GM19324 (cell line): Measurements from ENCODE around the gene TMEM179B.

Source experiments
- ATAC-seq: cut with Tn5 transposase; IDR thresholded peaks from one replicate; pipeline ENCODE4 v1.9.1; 2021; ENCODE audit warnings: mild to moderate bottlenecking, moderate library complexity; ENCODE audit not compliant: unreplicated experiment, low FRiP score

TMEM179B gene

GRCh38 chr11:62830904-62831519 lies 43.8 kb downstream of the TMEM179B start:
- no peak for ATAC-seq

DNA sequence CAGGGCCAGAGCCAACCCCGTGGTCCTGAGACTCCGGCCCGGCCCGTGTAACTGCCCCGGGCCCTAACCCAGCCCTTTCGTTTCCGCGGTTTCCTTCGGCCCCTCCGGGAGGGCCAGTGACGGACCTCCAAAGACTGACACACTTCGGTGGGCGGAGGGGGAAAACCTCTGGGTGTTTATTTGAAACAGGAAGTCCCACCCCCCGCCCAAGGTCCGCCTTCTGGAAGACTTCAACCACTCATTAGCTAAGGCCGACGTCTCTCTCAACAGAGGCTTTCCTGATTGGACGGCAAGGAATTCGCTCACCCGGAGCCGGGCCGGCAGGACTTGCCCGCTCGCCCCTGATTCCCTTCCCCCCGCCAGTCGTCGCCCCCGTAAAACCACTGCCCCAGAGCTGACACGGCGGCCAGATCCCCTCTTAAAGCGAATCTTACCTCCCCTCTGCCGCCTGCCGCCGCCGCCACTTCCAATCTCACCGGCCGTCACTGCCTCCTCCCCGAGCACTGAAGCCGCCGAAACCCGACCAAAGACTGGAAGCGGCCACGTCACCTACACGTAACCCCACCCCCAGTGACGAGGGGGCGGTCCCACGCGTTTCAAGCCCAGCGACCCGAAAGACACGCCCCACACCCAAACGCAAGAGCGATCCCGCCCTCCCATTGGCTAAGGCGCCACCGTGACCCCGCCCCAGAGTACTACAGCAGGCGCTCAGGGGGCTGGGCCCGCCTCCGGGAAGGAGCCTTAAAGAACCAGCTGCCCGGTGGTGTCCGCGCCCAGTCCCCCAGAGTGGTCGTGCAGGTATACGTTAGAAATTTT lies 44.5 kb downstream of the TMEM179B start, which contains the start of gene STX5:
Gene STX5 (minus strand): TSS at position 532 of the 816 bp plus-strand sequence. CDS start 808 bp downstream, outside the sequence.
- ATAC-seq, result peak; percentile 90

GRCh38 chr11:62832336-62833234 lies 45.4 kb downstream of the TMEM179B start, which contains the start of gene TEX54:
Gene TEX54 (minus strand): TSS chr11:62832841.
- peak; percentile 14 for ATAC-seq

DNA sequence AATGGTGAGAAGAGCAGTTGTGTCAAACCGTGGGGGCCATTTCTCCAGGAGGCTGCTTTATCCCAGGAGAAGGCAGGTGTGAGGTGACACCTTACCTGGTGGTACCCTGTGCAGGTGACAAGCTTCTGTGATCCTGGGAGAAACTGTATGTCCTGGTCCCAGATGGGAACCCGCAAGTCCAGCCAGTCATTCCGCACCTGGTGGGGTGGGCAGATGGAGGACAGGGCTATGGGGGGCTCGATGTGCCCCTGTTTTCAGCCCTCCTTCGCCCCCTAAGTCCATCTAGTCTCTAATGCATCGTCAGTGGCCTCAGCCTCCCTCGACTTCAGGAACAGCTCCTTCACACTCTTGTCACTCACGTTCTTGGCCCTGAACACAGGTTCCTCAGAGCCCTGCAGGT lies 48.1 kb downstream of the TMEM179B start:
- no peak for ATAC-seq

- peak; percentile 67 for ATAC-seq
Observed at GRCh38 chr11:62839050-62839945, 52.1 kb downstream of the TMEM179B start, which contains the start of gene WDR74. Gene WDR74 (minus strand): TSS chr11:62839590. CDS start chr11:62839570, 20 bp downstream.
